GM15510 (cell line): ENCODE measurements around the gene MDH2.

Experiments
- POLR2A ChIP-seq: IDR thresholded peaks from 3 replicates; pipeline ENCODE4 v1.6.1; 2011; ENCODE audit warnings: borderline replicate concordance; ENCODE audit not compliant: insufficient read length; ENCODE audit errors: extremely low read depth

MDH2 gene

GRCh38 chr7:76031964-76032363, 15.9 kb upstream of the MDH2 start:
- TF ChIP-seq POLR2A, result no peak

- TF ChIP-seq POLR2A, result no peak
Measured at GRCh38 chr7:76037310-76037709, 10.6 kb upstream of the MDH2 start.

GRCh38 chr7:76040126-76040525, 7.8 kb upstream of the MDH2 start:
- no peak for TF ChIP-seq POLR2A

- TF ChIP-seq POLR2A, result no peak
Measured at GRCh38 chr7:76044375-76044865, 3.5 kb upstream of the MDH2 start.

- no peak for TF ChIP-seq POLR2A
Measured at GRCh38 chr7:76047305-76047810, 548 bp upstream of the MDH2 start.

GRCh38 chr7:76048668-76048988, 722 bp downstream of the MDH2 start:
- no peak for TF ChIP-seq POLR2A

GRCh38 chr7:76049295-76049694, 1.4 kb downstream of the MDH2 start:
- no peak for TF ChIP-seq POLR2A

- no peak for TF ChIP-seq POLR2A
Measured at GRCh38 chr7:76050545-76050944, 2.6 kb downstream of the MDH2 start.

GRCh38 chr7:76051840-76052239, 3.9 kb downstream of the MDH2 start:
- TF ChIP-seq POLR2A, result no peak

GRCh38 chr7:76053461-76053860, 5.6 kb downstream of the MDH2 start:
- TF ChIP-seq POLR2A, result no peak

- TF ChIP-seq POLR2A, result peak; percentile 15
Measured at GRCh38 chr7:76054123-76055120, 6.5 kb downstream of the MDH2 start.

GRCh38 chr7:76056241-76056640, 8.3 kb downstream of the MDH2 start:
- no peak for TF ChIP-seq POLR2A

- TF ChIP-seq POLR2A, result no peak
Measured at GRCh38 chr7:76057103-76057812, 9.4 kb downstream of the MDH2 start.

GRCh38 chr7:76057813-76058145, 9.9 kb downstream of the MDH2 start:
- TF ChIP-seq POLR2A, result no peak

- no peak for TF ChIP-seq POLR2A
Measured at GRCh38 chr7:76060842-76061241, 12.9 kb downstream of the MDH2 start.

- TF ChIP-seq POLR2A, result no peak
Measured at GRCh38 chr7:76062254-76062653, 14.3 kb downstream of the MDH2 start.

- no peak for TF ChIP-seq POLR2A
Measured at GRCh38 chr7:76063114-76063513, 15.2 kb downstream of the MDH2 start.

- TF ChIP-seq POLR2A, result no peak
Measured at GRCh38 chr7:76063525-76063924, 15.6 kb downstream of the MDH2 start.
